ENCODE data around the gene NPPB. TPM values are rescaled to one million over a fixed set of nuclear protein-coding genes. Genes with fewer than 3 reads are reported as not detected.

Gene NPPB
- total and polyA plus RNA-seq, 9 of the 15 experiments (the other 6 are each of a cell fraction or from before 2014, with no cell fraction given), result not detected

DNA sequence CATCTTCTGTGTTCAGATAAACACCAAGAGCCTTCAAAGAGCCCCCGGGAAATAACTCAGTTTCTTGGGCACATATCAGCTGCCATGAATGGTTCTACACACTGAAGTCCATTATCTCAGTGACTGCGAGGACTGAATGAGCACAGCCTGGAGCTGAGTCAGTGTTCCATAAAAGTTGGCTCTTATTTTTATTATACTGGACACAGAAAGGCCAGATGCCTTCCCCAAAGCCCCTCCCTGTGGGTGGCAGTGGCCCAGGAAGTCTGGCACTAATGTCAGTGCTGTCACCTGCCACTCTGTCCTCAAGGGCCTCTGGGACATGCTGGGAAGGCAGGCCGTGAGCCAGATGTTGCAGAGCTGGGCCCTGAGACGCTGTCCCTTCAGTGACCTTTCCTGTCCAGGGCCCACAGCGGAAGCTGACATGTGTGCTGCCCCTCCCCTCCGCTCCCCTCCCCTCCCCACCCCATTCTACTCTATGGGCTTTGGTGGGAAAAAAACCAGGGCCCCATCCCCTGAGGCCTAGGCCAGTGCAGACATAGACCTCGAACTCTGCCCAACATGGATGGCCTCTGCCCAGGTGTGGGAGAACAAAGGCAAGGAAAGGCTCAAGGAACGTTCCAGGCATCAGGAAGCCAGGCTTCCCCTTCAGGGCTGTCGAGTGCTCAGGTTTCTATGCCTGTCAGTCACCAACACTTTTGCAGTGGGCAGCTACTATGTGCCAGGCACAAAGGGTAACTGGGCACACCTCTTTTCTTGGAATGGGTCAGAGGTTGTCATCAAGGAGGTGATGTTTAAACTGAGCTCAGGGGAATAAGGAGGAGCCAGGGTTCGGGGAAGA lies 22.4 kb upstream of the NPPB start (continued):
- TF ChIP-seq, protein P1, sequence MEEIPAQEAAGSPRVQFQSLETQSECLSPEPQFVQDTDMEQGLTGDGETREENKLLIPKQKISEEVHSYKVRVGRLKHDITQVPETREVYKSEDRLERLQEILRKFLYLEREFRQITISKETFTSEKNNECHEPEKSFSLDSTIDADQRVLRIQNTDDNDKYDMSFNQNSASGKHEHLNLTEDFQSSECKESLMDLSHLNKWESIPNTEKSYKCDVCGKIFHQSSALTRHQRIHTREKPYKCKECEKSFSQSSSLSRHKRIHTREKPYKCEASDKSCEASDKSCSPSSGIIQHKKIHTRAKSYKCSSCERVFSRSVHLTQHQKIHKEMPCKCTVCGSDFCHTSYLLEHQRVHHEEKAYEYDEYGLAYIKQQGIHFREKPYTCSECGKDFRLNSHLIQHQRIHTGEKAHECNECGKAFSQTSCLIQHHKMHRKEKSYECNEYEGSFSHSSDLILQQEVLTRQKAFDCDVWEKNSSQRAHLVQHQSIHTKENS (CRISPR knock-in tag; IDR thresholded peaks at IDR 0.05), result no peak
- TF ChIP-seq, protein P2, sequence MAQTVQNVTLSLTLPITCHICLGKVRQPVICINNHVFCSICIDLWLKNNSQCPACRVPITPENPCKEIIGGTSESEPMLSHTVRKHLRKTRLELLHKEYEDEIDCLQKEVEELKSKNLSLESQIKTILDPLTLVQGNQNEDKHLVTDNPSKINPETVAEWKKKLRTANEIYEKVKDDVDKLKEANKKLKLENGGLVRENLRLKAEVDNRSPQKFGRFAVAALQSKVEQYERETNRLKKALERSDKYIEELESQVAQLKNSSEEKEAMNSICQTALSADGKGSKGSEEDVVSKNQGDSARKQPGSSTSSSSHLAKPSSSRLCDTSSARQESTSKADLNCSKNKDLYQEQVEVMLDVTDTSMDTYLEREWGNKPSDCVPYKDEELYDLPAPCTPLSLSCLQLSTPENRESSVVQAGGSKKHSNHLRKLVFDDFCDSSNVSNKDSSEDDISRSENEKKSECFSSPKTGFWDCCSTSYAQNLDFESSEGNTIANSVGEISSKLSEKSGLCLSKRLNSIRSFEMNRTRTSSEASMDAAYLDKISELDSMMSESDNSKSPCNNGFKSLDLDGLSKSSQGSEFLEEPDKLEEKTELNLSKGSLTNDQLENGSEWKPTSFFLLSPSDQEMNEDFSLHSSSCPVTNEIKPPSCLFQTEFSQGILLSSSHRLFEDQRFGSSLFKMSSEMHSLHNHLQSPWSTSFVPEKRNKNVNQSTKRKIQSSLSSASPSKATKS (CRISPR knock-in tag; IDR thresholded peaks at IDR 0.05), result no peak
- TF ChIP-seq SUPT5H (IDR thresholded peaks at IDR 0.05) (no peak), MAZ (CRISPR knock-in tag; conservative IDR thresholded peaks at IDR 0.05 in 1 of 2, IDR thresholded peaks at IDR 0.05 in 1 of 2) (peak in 1 of 2 experiments; percentile 37; a peak in 1 of 4 replicates), SP1 (CRISPR knock-in tag; IDR thresholded peaks at IDR 0.05) (no peak), DNMT1 (IDR thresholded peaks at IDR 0.05) (no peak), TARDBP (IDR thresholded peaks at IDR 0.05) (0 out of 2 replicates have a peak, but pooled peaks have one; percentile 69), ZNF586 (CRISPR knock-in tag; conservative IDR thresholded peaks at IDR 0.05) (no peak), ZBTB8A (IDR thresholded peaks at IDR 0.05; ENCODE audit: partially characterized antibody) (no peak), MAFF (IDR thresholded peaks at IDR 0.05; ENCODE audit: low read length) (no peak; the same call in 1 of the 2 replicates), TFE3 (CRISPR knock-in tag; IDR thresholded peaks at IDR 0.05) (no peak), RFX5 (IDR thresholded peaks at IDR 0.05; ENCODE audit: low read depth, low read length) (no peak), EP300 (IDR thresholded peaks at IDR 0.05; ENCODE audit: low read length) (no peak)
- TF ChIP-seq, protein P3, sequence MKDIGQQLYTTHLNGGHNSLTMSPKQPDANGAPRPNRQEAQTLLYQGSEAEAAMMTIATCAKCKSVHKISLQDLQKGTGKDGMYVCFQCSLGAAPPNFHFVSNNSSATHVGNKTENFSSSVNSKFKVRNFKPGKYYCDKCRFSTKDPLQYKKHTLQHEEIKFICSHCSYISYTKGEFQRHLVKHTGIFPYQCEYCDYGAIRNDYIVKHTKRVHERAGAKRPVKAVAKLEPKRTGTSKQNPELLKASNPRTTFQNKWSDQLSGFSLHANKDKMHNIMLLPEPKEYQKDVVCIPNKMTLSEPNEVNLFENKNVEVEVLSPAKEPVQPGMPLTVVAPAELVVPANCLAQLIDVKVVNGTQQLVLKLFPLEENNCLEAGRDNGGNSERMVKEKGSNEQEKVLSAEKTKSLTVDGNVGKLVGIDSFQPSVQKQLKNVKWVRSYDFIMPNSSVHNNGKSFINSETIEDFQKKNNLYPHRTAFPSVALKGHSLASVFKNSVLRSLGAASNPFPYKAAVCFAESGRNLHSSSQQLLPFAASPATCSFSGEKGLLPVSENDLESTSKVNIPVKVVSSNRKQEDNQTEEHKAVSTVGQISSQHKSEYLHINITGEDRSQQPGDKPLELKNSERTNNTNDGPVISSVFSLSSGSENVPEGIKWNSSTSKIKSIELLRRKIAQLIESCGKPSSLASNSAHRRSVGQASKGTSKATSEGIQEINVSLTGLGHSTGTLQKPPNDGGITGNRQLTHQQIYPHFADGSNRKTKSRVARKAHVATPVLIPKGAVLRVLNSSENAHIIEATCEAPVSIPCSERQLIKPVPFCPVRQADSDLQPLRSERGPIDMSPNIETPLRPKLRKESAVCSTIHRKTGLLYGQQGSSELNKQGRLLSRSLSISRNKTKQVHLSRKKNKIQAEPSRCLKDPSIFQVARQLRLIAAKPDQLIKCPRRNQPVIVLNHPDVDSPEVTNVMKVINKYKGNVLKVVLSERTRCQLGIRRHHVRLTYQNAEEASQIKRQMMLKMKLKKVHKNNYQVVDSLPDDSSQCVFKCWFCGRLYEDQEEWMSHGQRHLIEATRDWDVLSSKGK (CRISPR knock-in tag; IDR thresholded peaks at IDR 0.05), result no peak
- TF ChIP-seq, protein P4, sequence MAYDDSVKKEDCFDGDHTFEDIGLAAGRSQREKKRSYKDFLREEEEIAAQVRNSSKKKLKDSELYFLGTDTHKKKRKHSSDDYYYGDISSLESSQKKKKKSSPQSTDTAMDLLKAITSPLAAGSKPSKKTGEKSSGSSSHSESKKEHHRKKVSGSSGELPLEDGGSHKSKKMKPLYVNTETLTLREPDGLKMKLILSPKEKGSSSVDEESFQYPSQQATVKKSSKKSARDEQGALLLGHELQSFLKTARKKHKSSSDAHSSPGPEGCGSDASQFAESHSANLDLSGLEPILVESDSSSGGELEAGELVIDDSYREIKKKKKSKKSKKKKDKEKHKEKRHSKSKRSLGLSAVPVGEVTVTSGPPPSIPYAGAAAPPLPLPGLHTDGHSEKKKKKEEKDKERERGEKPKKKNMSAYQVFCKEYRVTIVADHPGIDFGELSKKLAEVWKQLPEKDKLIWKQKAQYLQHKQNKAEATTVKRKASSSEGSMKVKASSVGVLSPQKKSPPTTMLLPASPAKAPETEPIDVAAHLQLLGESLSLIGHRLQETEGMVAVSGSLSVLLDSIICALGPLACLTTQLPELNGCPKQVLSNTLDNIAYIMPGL (CRISPR knock-in tag; IDR thresholded peaks at IDR 0.05), result 0 out of 2 replicates have a peak, but pooled peaks have one; percentile 44

Measured in K562 (cell line).